ENCODE measurements around the gene SPACA4.

SPACA4 gene

DNA sequence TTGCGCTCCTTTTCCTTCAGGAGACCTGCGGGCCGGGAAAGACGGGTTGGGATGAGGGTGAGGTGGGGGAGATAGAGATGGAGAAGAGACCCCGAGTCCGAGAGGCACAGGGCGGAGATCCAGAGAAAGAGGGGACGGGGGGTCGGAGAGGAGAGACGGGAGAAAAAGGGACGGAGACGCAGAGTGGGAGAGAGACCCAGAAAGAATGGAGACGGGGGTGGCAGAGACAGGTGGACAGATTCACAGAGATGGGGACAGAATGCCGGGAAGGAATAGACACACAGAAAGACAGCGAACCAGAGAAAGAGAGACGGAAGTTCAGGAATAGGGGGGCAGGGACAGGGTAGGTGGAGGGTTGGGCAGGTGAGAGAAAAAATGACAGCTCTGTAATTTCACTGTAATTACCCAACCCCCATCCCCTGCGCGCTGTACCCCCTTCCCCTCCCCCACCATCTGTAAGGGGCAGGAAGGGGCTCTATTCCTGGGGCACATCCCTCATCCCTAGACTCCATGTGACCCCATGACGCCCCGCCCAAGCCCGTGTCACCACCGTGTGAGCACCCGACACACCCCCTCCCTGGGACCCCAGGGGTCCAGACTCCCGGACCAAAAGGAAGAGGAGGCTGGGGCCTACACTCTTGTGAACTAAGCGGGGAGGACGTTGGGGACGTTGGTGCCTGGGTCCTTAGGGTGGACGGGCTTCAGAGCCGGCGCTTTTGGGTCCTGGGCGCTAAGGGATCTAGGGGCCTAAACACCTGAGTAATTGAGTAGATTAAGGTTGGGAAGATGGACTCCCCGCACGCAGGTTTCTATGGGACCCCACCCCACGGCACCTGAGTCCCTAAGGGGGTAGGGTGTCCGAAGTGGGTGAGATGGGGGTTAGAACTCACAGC is 29.7 kb downstream of the SPACA4 start:
- no peak for DNase-seq

GRCh38 chr19:48636859-48637448 is 30.4 kb downstream of the SPACA4 start, which contains the start of gene DBP:
Gene DBP (minus strand): TSS chr19:48637379. CDS start chr19:48636994, 385 bp downstream.
- DNase-seq, result peak; percentile 46

DNA sequence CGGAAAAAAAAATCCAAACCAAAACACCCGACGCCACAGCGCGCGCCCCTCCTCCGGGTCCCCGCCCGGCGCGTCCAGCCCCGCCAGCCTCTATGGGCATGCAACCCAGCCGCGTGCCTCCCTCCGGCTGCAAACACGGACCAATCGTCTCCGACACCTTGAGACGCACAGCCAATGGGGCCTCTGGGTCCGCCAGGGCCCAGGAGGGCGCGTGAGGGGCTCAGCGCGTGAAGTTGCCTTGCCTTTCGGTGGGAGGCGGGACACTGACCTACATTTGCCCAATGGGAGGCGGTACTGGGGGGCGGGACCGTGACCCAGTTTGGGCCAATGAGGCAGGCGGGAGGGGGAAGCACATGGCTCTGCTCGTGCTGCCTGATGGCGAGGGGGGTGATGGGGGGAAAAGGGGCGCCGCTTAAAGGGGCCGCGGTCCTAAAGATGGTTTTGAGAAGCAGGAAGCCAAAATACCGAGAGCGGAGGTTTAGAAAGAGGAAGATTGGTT is 31.0 kb downstream of the SPACA4 start:
- peak; percentile 99 for DNase-seq

DNA sequence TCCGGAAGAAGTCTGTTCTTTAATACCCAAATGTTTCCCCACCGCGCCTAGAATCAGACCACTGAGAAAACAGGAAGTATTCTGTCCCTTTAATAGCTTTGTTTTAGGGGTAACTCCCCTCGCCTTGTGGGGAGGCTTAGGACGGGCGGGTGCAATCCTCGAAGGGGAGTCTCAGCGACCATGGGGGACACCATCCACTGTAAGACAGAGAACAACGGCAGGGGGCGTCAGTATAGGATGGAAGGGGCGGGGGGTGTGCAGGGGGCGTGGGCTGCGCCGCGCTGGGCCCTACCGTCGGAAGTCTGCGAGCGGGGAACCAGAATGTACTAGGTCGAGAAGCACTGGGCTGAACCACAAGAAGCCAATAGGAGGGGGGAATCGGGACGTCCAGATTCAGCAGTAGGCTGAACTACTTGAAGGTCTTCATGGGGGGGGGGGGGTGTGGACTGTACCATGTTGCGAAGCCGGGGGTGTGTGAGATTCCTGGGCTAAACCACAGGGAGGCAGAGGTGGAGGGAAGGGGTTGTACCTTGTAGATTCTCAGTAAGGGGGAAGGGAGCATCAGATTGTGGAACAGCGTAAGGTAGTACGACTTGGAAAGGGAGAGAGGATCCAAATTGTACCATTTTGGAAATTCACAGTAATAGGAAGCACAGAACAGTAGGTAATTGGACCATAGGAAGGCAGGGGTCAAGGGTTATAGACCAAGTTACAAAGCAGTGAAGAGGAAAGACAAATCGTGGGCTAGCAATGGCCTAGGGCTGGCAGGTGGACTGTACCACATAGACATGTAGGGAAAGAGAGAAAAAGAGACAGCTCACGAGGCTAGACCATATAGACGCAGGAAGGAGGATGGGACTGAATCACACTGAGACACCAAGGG is 31.6 kb downstream of the SPACA4 start:
- DNase-seq, result peak; percentile 89

DNA sequence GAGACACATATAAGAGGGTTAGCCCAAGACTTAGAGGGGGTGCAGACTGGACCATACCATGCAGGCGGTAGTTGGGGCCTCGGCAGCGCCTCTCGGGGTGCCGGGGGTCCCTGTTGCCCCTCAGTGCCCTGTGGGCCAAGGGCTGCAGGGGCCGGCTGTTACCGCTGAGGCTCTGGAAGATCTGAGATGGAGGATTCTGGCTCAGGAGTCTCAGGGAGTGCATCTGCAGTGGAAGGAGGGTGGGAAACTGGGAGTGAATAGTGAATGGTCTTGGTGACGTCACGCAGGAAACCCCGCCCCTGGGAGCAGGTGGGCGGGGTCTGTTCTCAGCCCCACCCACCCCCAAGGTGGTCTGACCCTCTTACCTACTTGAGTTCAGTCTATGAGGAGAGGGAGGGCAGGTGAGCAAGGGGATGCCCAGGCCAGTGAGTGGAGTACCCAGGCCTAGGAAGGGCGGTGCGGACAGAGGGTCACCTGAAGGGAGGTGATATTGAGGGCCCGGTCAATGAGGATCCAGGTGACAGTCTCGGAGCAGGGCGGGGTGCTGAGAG is 32.4 kb downstream of the SPACA4 start:
- DNase-seq, result no peak

GRCh38 chr19:48639483-48640375 is 33.2 kb downstream of the SPACA4 start:
- DNase-seq, result no peak

- DNase-seq, result no peak
Measured at GRCh38 chr19:48641850-48642249, 35.3 kb downstream of the SPACA4 start.

- DNase-seq, result no peak
Measured at GRCh38 chr19:48642862-48643261, 36.3 kb downstream of the SPACA4 start.

GRCh38 chr19:48644355-48644754 is 37.8 kb downstream of the SPACA4 start:
- no peak for DNase-seq

DNA sequence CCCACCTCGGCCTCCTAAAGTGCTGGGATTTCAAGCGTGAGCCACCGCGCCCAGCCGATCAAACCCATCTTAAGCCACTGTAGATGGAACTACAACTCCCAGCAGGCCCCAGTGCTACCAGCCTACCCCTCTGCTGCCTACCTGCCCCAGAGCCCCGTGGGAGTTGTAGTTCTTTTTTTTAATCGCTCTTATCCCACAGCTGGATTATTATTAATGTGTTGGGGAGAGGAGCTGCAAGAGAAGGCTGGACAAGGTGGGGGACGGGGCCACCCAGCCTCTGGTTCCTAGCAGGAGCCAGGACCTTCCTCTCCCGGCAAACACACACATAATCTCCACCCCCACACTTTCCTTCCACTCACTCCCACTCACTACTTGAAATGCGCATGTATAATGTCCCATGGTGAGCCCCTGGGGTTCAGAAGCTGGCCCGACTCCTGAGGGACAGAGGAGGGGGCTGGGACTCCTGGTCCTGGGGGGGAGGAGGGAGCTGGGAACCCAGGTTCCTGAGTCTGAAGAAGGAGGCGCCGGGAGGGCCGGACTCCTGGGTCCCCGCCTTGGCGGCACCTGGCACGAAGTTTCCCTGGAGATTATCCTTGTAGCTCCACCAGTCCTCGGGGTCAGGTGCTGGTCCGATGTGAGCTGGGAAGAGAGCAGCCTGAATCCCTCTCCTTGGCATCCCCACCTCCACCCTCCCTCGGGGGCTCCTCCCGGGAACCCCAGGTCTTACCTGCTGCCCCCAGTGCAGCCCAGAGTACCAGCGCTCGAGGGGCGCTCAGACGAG is 38.5 kb downstream of the SPACA4 start:
- DNase-seq, result peak; percentile 49

DNA sequence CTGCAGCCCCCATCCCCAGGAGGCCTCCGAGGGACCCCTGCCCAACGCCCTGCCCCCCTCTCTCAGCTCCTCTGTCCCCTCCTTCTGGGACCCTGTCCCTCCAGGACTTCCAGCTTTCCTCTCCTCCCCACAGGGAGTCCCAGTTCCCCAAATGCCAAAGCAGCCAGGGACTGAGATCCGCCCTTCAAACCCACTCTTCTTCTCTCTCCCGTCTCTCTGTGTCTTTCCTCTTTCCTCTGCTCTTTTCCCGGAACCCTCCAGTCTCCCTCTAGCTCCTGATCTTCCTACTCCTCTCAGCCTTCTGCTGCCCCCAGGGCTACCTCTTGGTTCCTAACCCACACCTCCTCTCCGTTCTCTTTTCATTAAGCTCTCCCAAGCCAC is 39.1 kb downstream of the SPACA4 start:
- DNase-seq, result no peak

- peak; percentile 94 for DNase-seq
Measured at GRCh38 chr19:48646001-48646721, 39.6 kb downstream of the SPACA4 start, which contains the start of gene CA11. Gene CA11 (minus strand): TSS chr19:48646187. CDS start chr19:48645632, 555 bp downstream.

- no peak for DNase-seq
Measured at GRCh38 chr19:48646722-48647216, 40.2 kb downstream of the SPACA4 start.

DNA sequence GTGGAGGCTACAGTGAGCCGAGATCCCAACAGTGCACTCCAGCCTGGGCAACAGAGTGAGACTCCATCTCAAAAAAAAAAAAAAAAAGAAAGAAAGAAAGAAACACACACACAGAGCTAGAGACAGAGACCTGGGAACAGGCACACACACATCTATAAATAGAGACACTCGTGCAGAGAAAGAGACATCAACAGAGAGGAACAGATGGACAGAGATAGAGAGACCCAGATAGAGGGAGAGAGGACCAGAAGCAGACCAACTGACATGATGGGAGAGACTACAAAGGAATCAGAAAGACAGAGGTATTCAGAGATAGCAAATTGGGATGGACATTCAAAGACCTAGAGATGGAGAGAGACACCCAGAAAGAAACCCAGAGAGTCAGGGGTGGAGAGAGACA is 41.6 kb downstream of the SPACA4 start:
- DNase-seq, result no peak

GRCh38 chr19:48650974-48651682 is 44.6 kb downstream of the SPACA4 start:
- DNase-seq, result no peak

- DNase-seq, result no peak
Measured at GRCh38 chr19:48651683-48652048, 45.1 kb downstream of the SPACA4 start.

DNA sequence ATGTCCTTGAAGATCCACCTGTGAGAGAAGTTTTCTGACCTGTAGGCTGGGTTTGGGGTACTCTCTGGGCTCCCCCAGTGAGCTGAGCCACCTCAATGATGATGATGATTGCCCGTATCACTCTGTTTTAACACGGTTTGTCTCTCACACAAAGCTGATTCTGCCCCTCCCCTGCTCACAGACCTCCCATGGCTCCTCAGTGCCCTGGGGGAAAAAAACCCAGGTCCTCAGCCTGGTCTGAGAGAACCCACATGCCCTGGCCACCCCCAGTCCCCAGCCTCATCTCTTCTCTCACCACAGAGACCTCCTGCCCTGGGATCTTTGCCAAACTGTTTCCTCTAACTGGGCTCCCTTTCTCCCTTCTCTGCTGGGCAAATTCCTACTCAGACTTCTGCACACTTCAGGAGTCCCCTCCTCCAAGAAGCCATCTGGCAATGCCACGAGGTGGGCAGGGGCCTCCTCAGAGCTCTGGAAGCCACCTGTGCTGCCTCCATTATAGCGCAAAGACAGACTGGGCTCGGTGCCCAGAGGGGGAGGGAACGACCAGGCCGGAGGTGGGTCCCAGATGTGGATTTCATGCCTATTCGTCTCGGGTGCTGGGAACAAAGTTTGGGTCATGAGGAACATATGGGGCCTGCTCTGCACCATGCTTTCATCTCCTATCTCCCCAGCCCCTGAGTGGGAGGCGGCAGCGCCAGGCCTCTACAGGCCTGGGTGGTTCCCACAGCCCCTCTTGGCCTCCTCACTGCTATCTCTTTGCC is 47.9 kb downstream of the SPACA4 start:
- DNase-seq, result no peak

DNA sequence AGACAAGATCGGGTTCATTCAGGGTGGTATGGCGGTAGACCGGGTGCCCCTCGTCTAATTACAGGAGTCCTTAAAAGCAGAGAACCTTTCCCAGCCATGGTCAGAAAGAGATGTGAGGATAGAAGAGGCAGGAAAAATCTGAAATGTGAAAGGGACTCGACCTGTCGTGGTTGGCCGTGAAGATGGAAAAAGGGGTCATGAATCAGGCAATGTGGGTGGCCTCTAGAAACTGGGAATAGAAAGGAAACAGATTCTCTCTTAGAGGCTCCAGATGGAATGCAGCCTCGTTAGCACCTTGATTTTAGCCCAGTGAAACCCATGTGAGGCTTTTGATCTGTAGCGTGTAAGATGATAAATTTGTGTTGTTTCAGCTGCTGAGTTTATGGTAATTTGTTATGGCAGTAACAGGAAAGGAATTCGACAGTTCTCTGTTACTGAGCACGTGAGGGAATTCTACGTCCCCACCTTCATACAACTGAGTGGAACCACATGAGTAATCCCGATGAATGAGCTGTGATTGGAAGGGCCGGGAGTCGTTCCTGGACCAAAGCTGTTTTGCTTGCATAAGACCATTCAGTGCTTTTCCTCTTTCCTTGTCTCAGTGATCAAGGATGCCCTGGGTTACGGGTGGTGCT is 50.4 kb downstream of the SPACA4 start:
- DNase-seq, result no peak

Data from NCI-H510A (cell line).